ENCODE results near the gene TDO2. TPM values are rescaled to one million over a fixed set of nuclear protein-coding genes. Genes with fewer than 3 reads are reported as not detected.
"Not testable (repeated sequence)": the region's sequence is repeated elsewhere in the genome, so short reads cannot be mapped to it uniquely, and the experiment has no call there.

Gene TDO2
- total RNA-seq, 1 donor = not detected

- H3K4me3 ChIP-seq (ENCODE audit: low read length) = no peak overlapping the region
- no peaks in the 10 kb centered on the region for H3K9me3 ChIP-seq (ENCODE audit: low read depth, low read length)
- no peaks in the 10 kb centered on the region for H3K4me1 ChIP-seq (ENCODE audit: insufficient read depth, low read length)
- no peaks in the 10 kb centered on the region for H3K27me3 ChIP-seq (ENCODE audit: insufficient read depth, low read length)
These were observed 12.4 kb upstream of the TDO2 start for GRCh38 chr4:155891058-155891457.

- H3K27me3 ChIP-seq (ENCODE audit: insufficient read depth, low read length); H3K9me3 ChIP-seq (ENCODE audit: low read depth, low read length); H3K4me3 ChIP-seq (ENCODE audit: low read length); H3K4me1 ChIP-seq (ENCODE audit: insufficient read depth, low read length): not testable (repeated sequence)
These were observed 5.1 kb upstream of the TDO2 start for GRCh38 chr4:155898371-155898770.

DNA sequence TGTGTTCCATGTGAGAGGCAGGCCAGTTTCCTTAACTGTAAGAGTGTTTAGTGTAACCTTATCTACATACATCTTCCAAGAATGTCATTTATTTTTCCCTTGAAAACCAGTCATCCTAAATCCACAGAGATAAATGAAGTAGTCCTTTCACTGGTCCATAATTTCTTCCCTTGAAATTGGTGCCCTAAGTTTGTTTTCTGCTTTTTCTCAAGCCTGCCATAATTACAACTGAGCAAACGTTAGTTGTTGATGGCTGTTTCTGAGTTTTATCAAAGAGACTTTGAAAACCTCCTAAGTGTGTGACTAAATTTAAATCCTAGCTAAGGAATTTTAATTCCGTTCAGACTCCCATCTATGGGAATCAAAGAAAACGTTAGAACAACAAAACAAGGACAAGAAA lies 3.6 kb upstream of the TDO2 start:
- no peaks in the 10 kb centered on the region for H3K27me3 ChIP-seq (ENCODE audit: insufficient read depth, low read length)
- no peak overlapping the region for H3K4me3 ChIP-seq (ENCODE audit: low read length)

GRCh38 chr4:155900381-155900780 lies 3.1 kb upstream of the TDO2 start:
- Histone ChIP-seq H3K9me3 (ENCODE audit: low read depth, low read length) (no peaks in the 10 kb centered on the region), H3K27me3 (ENCODE audit: insufficient read depth, low read length) (no peaks in the 10 kb centered on the region), H3K4me1 (ENCODE audit: insufficient read depth, low read length) (no peaks in the 10 kb centered on the region), H3K4me3 (ENCODE audit: low read length) (no peak overlapping the region)

More for the DNA sequence above, 3.6 kb upstream of the TDO2 start:
- Histone ChIP-seq H3K4me1 (ENCODE audit: insufficient read depth, low read length) (no peaks in the 10 kb centered on the region), H3K9me3 (ENCODE audit: low read depth, low read length) (no peaks in the 10 kb centered on the region)

- H3K4me1 ChIP-seq (ENCODE audit: insufficient read depth, low read length) = no peaks in the 10 kb centered on the region
- H3K27me3 ChIP-seq (ENCODE audit: insufficient read depth, low read length) = no peaks in the 10 kb centered on the region
- H3K4me3 ChIP-seq (ENCODE audit: low read length) = no peak overlapping the region
- no peaks in the 10 kb centered on the region for H3K9me3 ChIP-seq (ENCODE audit: low read depth, low read length)
These were observed 2.5 kb upstream of the TDO2 start for GRCh38 chr4:155901013-155901412.

GRCh38 chr4:155904331-155904730 lies 835 bp downstream of the TDO2 start:
- Histone ChIP-seq H3K27me3 (ENCODE audit: insufficient read depth, low read length) (peaks cover 3% of the 10 kb centered on the region), H3K9me3 (ENCODE audit: low read depth, low read length) (no peaks in the 10 kb centered on the region), H3K4me3 (ENCODE audit: low read length) (no peak overlapping the region), H3K4me1 (ENCODE audit: insufficient read depth, low read length) (no peaks in the 10 kb centered on the region)

DNA sequence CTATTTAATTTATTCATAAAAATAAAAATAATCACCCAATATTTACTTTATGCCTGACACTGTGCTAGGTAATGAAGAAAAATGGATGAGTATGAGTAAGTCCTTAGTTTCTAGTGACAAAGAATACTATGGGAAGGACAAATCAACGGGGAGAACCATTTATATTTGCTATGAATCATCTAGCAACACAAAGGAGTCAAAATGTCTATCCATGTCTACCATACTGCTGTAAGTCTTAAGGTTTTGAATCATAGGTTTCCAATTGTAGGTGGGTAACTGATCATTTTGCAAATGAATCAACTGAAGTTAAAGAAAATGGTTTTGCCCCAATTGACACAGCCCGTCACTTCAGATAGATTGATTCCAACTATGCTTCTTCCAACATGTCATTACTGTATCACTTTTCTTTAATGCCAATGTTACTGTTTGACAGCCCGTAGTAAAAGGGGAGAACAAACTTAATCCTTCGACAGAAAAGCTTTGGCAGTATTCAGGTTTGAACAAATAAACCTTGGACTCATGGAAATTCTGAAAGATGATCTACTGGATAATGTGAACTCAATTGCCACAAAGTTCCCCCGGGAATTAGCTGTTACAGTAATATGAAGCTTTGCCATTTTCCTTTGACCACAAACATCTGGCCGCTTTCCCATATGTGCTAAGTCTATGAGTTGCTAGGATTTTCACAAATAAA lies 3.2 kb downstream of the TDO2 start:
- Histone ChIP-seq H3K9me3 (ENCODE audit: low read depth, low read length) (no peaks in the 10 kb centered on the region), H3K4me1 (ENCODE audit: insufficient read depth, low read length) (no peaks in the 10 kb centered on the region), H3K27me3 (ENCODE audit: insufficient read depth, low read length) (peaks cover 3% of the 10 kb centered on the region), H3K4me3 (ENCODE audit: low read length) (no peak overlapping the region)

- Histone ChIP-seq H3K9me3 (ENCODE audit: low read depth, low read length) (no peaks in the 10 kb centered on the region), H3K4me3 (ENCODE audit: low read length) (no peak overlapping the region), H3K27me3 (ENCODE audit: insufficient read depth, low read length) (peaks cover 3% of the 10 kb centered on the region), H3K4me1 (ENCODE audit: insufficient read depth, low read length) (no peaks in the 10 kb centered on the region)
These were observed 4.1 kb downstream of the TDO2 start for GRCh38 chr4:155907556-155907955.

DNA sequence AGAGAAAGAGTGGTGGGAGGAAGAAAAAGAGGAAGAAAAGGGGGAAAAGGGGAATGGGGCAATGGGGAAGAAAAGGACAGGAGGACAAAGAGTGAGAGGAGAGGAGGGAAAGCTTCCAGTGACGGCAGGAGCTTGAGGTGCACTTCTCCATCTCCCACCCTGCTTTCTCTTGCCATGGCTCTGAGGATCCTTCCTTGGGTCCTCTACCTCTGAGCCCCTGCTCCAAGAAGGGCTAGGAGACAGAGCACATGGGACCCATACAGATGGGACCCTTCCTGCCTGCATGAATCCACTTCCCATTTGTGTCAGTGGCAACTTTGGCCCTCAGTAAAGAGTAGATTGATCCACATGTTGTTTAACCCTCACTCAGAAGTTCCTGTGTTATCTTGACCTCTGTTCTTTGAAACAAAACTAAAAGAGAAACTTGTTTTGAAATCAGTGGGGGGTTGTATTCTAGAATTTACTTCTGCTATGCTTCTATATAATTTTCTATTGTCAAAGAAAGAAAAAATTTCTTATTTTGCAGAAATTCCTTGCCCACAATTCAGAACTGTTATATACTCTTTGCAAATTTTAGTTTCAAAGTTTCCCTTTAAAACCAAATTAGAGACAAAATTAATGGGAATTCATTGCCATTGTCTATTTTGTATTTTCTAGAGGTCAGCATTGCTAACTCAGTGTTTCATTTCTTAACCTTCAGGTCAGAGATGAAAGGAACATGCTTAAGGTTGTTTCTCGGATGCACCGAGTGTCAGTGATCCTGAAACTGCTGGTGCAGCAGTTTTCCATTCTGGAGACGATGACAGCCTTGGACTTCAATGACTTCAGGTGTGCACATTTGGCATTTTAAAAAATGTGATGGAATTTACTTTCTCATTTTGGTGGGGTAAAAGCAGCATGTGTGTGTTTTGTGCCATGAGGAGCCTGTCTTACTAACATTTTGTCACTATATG lies 5.0 kb downstream of the TDO2 start:
- Histone ChIP-seq H3K4me3 (ENCODE audit: low read length) (no peak overlapping the region), H3K9me3 (ENCODE audit: low read depth, low read length) (no peaks in the 10 kb centered on the region), H3K27me3 (ENCODE audit: insufficient read depth, low read length) (peaks cover 3% of the 10 kb centered on the region), H3K4me1 (ENCODE audit: insufficient read depth, low read length) (no peaks in the 10 kb centered on the region)

- Histone ChIP-seq H3K27me3 (ENCODE audit: insufficient read depth, low read length) (peaks cover 3% of the 10 kb centered on the region), H3K9me3 (ENCODE audit: low read depth, low read length) (no peaks in the 10 kb centered on the region), H3K4me3 (ENCODE audit: low read length) (no peak overlapping the region), H3K4me1 (ENCODE audit: insufficient read depth, low read length) (no peaks in the 10 kb centered on the region)
These were observed 6.2 kb downstream of the TDO2 start for GRCh38 chr4:155909615-155910226.

GRCh38 chr4:155911905-155912304 lies 8.4 kb downstream of the TDO2 start:
- peaks cover 3% of the 10 kb centered on the region for H3K27me3 ChIP-seq (ENCODE audit: insufficient read depth, low read length)
- no peaks in the 10 kb centered on the region for H3K4me1 ChIP-seq (ENCODE audit: insufficient read depth, low read length)
- no peak overlapping the region for H3K4me3 ChIP-seq (ENCODE audit: low read length)
- H3K9me3 ChIP-seq (ENCODE audit: low read depth, low read length) = no peaks in the 10 kb centered on the region

- Histone ChIP-seq H3K4me3 (ENCODE audit: low read length) (no peak overlapping the region), H3K27me3 (ENCODE audit: insufficient read depth, low read length) (no peaks in the 10 kb centered on the region), H3K9me3 (ENCODE audit: low read depth, low read length) (no peaks in the 10 kb centered on the region), H3K4me1 (ENCODE audit: insufficient read depth, low read length) (no peaks in the 10 kb centered on the region)
These were observed 11.3 kb downstream of the TDO2 start for GRCh38 chr4:155914782-155915181.

DNA sequence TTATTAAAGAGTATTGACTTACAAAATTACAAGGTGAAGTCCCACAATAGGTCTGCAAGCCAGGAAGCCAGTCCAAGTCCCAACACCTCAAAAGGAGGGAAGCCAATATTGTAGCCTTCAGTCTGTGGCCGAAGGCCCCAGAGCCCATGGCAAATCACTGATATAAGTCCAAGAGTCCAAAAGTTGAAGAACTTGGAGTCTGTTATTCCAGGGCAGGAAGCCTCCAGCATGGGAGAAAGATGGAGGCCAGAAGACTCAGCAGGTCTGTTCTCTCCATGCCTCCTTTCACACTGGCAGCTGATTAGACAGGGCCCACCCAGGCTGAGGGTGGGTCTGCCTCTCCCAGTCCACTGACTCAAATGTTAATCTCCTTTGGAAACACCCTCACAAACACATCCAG lies 18.1 kb downstream of the TDO2 start:
- no peaks in the 10 kb centered on the region for H3K27me3 ChIP-seq (ENCODE audit: insufficient read depth, low read length)
- no peak overlapping the region for H3K4me3 ChIP-seq (ENCODE audit: low read length)
- H3K4me1 ChIP-seq (ENCODE audit: insufficient read depth, low read length) = no peaks in the 10 kb centered on the region
- H3K9me3 ChIP-seq (ENCODE audit: low read depth, low read length) = no peaks in the 10 kb centered on the region

DNA sequence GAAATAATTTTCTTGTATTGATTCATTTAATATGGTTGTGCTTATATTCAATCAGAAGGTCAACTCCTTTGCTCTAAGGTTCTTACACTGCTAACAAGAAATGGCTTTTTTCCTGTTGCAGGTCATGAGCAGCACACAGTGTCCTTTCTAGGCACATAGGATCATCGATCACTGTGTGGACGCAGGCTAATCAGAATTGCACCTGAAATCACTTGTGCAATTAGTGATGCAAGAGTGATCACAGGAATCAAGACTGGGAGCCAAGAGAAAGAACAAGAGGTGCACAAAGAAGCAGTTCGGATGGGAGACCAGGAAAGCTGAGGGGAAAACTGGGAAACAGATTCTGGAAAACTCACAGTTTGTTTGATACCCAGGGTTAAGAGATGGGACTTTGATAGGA lies 21.1 kb downstream of the TDO2 start:
- no peak overlapping the region for H3K4me3 ChIP-seq (ENCODE audit: low read length)
- no peaks in the 10 kb centered on the region for H3K9me3 ChIP-seq (ENCODE audit: low read depth, low read length)
- no peaks in the 10 kb centered on the region for H3K4me1 ChIP-seq (ENCODE audit: insufficient read depth, low read length)
- no peaks in the 10 kb centered on the region for H3K27me3 ChIP-seq (ENCODE audit: insufficient read depth, low read length)

GRCh38 chr4:155929833-155930232 lies 26.3 kb downstream of the TDO2 start:
- H3K9me3 ChIP-seq (ENCODE audit: low read depth, low read length) = no peaks in the 10 kb centered on the region
- H3K27me3 ChIP-seq (ENCODE audit: insufficient read depth, low read length) = no peaks in the 10 kb centered on the region
- no peaks in the 10 kb centered on the region for H3K4me1 ChIP-seq (ENCODE audit: insufficient read depth, low read length)
- no peak overlapping the region for H3K4me3 ChIP-seq (ENCODE audit: low read length)
